Heart right ventricle (tissue), 16 donors: ENCODE measurements around the gene ARHGAP11B.
"Not testable (repeated sequence)": the region's sequence is repeated elsewhere in the genome, so short reads cannot be mapped to it uniquely, and the experiment has no call there.

Source experiments
- ATAC-seq, 8 donors: fragments of 200-7000 bp; cut with Tn5 transposase; one replicate each; pipeline ENCODE4 v1.9.1; 2020; ENCODE audit warnings: mild to moderate bottlenecking in 8 of 8, moderate library complexity in 8 of 8, moderate number of reproducible peaks in 1 of 8
- DNase-seq, 2 donors: peaks; one replicate each; pipeline ENCODE4 v3.0.0-alpha.2; 2020
- H3K27ac ChIP-seq, 10 donors: fragments of 200-600 bp; sonication (generic) in 2 of 10; one replicate each; pipeline versions ENCODE4 v1.5.0 to v1.8.0; 2020 to 2022; ENCODE audit warnings: mild to moderate bottlenecking in 3 of 10
- H3K27me3 ChIP-seq, 7 donors: fragments of 200-600 bp; one replicate each; pipeline ENCODE4 v1.8.0; 2021 to 2022; ENCODE audit warnings: mild to moderate bottlenecking in 2 of 7
- H3K36me3 ChIP-seq, 9 donors: fragments of 200-600 bp; sonication (generic) in 1 of 9; one replicate each; pipeline versions ENCODE4 v1.5.0 to v1.8.0; 2020 to 2022; ENCODE audit warnings: mild to moderate bottlenecking in 2 of 9
- H3K4me1 ChIP-seq, 9 donors: fragments of 200-600 bp; sonication (generic) in 1 of 9; one replicate each; pipeline versions ENCODE4 v1.5.0 to v1.8.0; 2020 to 2022; ENCODE audit warnings: mild to moderate bottlenecking in 4 of 9
- H3K4me3 ChIP-seq, 10 donors: fragments of 200-600 bp; sonication (generic) in 2 of 10; one replicate each; pipeline versions ENCODE4 v1.5.0 to v1.8.0; 2020 to 2022; ENCODE audit warnings: mild to moderate bottlenecking in 7 of 10, moderate library complexity in 2 of 10
- H3K9me3 ChIP-seq, 11 donors: fragments of 200-600 bp in 10 of 11; sonication (generic) in 2 of 11; one replicate each; pipeline versions ENCODE4 v1.5.0 to v1.8.0; 2013 to 2022; ENCODE audit warnings: mild to moderate bottlenecking in 2 of 11, control low read depth in 1 of 11, moderate library complexity in 1 of 11
- CTCF ChIP-seq, 9 donors: fragments of 200-600 bp; sonication (generic) in 2 of 9; IDR thresholded peaks; one replicate each; pipeline versions ENCODE4 v1.5.0 to v1.8.0; 2021 to 2022; ENCODE audit warnings: antibody characterized with exemption in 9 of 9, mild to moderate bottlenecking in 5 of 9, moderate library complexity in 1 of 9
- WGBS, 2 donors: extraction: QIAGEN DNeasy Blood & Tissue Kit; methylation state at CpG; one replicate each; pipeline ENCODE4 v1.1.7; 2013; ENCODE audit warnings: inconsistent platforms in 1 of 2; 5-methylcytosine and 5-hydroxymethylcytosine counted together
- intact Hi-C, 10 donors: fragments of 100-400 bp; cut with DNase I; formaldehyde crosslinking; loops; one replicate each; pipeline versions ENCODE4 v1.11.1 to v1.14.2; 2022
- long read RNA-seq, 3 donors: library from polyadenylated mRNA; unstranded; transcript quantifications; one replicate each; pipeline ENCODE4 v2.0.0, GENCODE V29; 2020 to 2021
- donor health status: Arrhythmogenic right ventricular cardiomyopathy.
- donor health status: ischemic (EF 13 %, LVEDD 7.1; RV severe dilation, severe dysfunction).
- donor health status: healthy with polysubstance abuse.
- donor health status: DM: no; HTN: yes; CAD: no.
- donor health status: DM: no; HTN: no; CAD: no.
- donor health status: ischemic (EF 25% LVEDD 6.9; RV normal size, moderate dysfunction).
- donor health status: ischemic (EF 25% LVEDD 5.7; RV mildly dilated, moderate dysfunction).
- donor health status: healthy.
- donor health status: DM: yes; HTN: yes; CAD: no.
- donor health status: Ischemic cardiomyopathy.
- donor health status: ischemic (EF 35%, LVEDD 5.7; RV mildly dilated, moderate dysfunction).
- donor health status: nonischemic (EF 11% LVEDD 7.7; RV severe dilation, severe dysfunction).
- donor health status: DM: yes; HTN: yes; CAD: no.
- donor health status: PGD.
- donor health status: ischemic (EF 29% LVEDD 5.4; RV normal size, mild dysfunction).
- donor health status: nonischemic (EF 23%, LVEDD 6.1; RV moderate dilation, normal function).

ARHGAP11B gene
- long read RNA-seq, donor 1 = 0 reads
- long read RNA-seq, donor 2 = 0 reads
- long read RNA-seq, donor 3 = 0 reads

GRCh38 chr15:30625436-30626193 is at the start of gene ARHGAP11B:
Gene ARHGAP11B, plus strand, starts transcription at chr15:30626128.
- H3K9me3 ChIP-seq, H3K27me3 ChIP-seq, H3K36me3 ChIP-seq, intact Hi-C loops: not testable (repeated sequence)
- Histone ChIP-seq H3K27ac (peak within 1 kb of the TSS; percentile 86 to 94 (median 90)), H3K4me3 (peak within 1 kb of the TSS; percentile 33 to 71 (median 64)), H3K4me1 (peaks cover 0 to 12% (median 0%) of the 10 kb centered on the region in 9 donors)
- 0 to 1% methylated on average over 35 of the region's 35 CpGs for WGBS, 2 donors
- peak; percentile 89 to 95 for DNase-seq
- peak; percentile 96 to 99 (median 98) for ATAC-seq

GRCh38 chr15:30579394-30579970 is 46.4 kb upstream of the ARHGAP11B start:
- H3K4me1 ChIP-seq, ATAC-seq, H3K4me3 ChIP-seq, intact Hi-C loops, H3K27me3 ChIP-seq, H3K9me3 ChIP-seq, H3K27ac ChIP-seq, DNase-seq, H3K36me3 ChIP-seq: not testable (repeated sequence)
- WGBS, 2 donors = no CpG with 5 or more reads among the region's 6 CpGs

GRCh38 chr15:30580716-30581115 is 45.2 kb upstream of the ARHGAP11B start:
- H3K27me3 ChIP-seq, H3K4me1 ChIP-seq, DNase-seq, H3K9me3 ChIP-seq, H3K4me3 ChIP-seq, H3K27ac ChIP-seq, ATAC-seq, H3K36me3 ChIP-seq, intact Hi-C loops: not testable (repeated sequence)
- WGBS, 2 donors = no CpG with 5 or more reads among the region's 4 CpGs

- 20 to 35% methylated on average over 2 of the region's 2 CpGs for WGBS, 2 donors
- peak in 7 of 9 donors; percentile 12 to 44 (median 26) for TF ChIP-seq CTCF (IDR thresholded peaks at IDR 0.05)
- DNase-seq, intact Hi-C loops, H3K27me3 ChIP-seq, ATAC-seq, H3K9me3 ChIP-seq, H3K36me3 ChIP-seq, H3K4me1 ChIP-seq, H3K27ac ChIP-seq, H3K4me3 ChIP-seq: not testable (repeated sequence)
These were observed 27.0 kb upstream of the ARHGAP11B start for GRCh38 chr15:30598953-30599352.

- H3K9me3 ChIP-seq, H3K4me1 ChIP-seq, H3K27me3 ChIP-seq, H3K36me3 ChIP-seq, DNase-seq, H3K27ac ChIP-seq, ATAC-seq, intact Hi-C loops, H3K4me3 ChIP-seq: not testable (repeated sequence)
- WGBS, 2 donors = 96 to 100% methylated on average over 4 to 5 of the region's 8 CpGs
These were observed 22.1 kb upstream of the ARHGAP11B start, which contains the start of gene GOLGA8H for GRCh38 chr15:30603796-30604195. Gene GOLGA8H, plus strand, starts transcription at chr15:30604028. Its CDS starts 98 bp downstream, at chr15:30604126.

- intact Hi-C loops, H3K27ac ChIP-seq, H3K36me3 ChIP-seq, H3K4me1 ChIP-seq, H3K4me3 ChIP-seq, ATAC-seq, H3K9me3 ChIP-seq, DNase-seq, H3K27me3 ChIP-seq: not testable (repeated sequence)
- no CpG with 5 or more reads among the region's 6 CpGs for WGBS, 2 donors
These were observed 13.7 kb upstream of the ARHGAP11B start for GRCh38 chr15:30612271-30612670.

GRCh38 chr15:30621342-30621741 is 4.6 kb upstream of the ARHGAP11B start:
- peak in 3 of 9 donors; percentile 24 to 42 (median 32) for TF ChIP-seq CTCF (IDR thresholded peaks at IDR 0.05)
- WGBS, 2 donors = 0 to 16% methylated on average over 1 to 2 of the region's 3 CpGs
- H3K4me3 ChIP-seq, DNase-seq, H3K9me3 ChIP-seq, ATAC-seq, H3K27ac ChIP-seq, H3K27me3 ChIP-seq, H3K4me1 ChIP-seq, H3K36me3 ChIP-seq, intact Hi-C loops: not testable (repeated sequence)

GRCh38 chr15:30626194-30626565 is 252 bp downstream of the ARHGAP11B start:
- DNase-seq, intact Hi-C loops, H3K9me3 ChIP-seq, H3K36me3 ChIP-seq, H3K27me3 ChIP-seq: not testable (repeated sequence)
- ATAC-seq = peak in 2 of 8 donors; percentile 10 to 33
- Histone ChIP-seq H3K4me1 (peaks cover 0 to 12% (median 0%) of the 10 kb centered on the region in 9 donors), H3K27ac (peak overlapping the region in 7 of 10 donors; percentile 87 to 94 (median 91)), H3K4me3 (peak overlapping the region; percentile 33 to 71 (median 64))
- WGBS, 2 donors = 0 to 3% methylated on average over 9 to 12 of the region's 22 CpGs

- Histone ChIP-seq H3K27ac (peak overlapping the region in 2 of 10 donors; percentile 89 to 91), H3K4me3 (peak overlapping the region; percentile 33 to 71 (median 64)), H3K4me1 (peaks cover 0 to 12% (median 0%) of the 10 kb centered on the region in 9 donors)
- intact Hi-C loops, H3K9me3 ChIP-seq, H3K36me3 ChIP-seq, ATAC-seq, H3K27me3 ChIP-seq, DNase-seq: not testable (repeated sequence)
- WGBS, 2 donors = 1 to 2% methylated on average over 11 to 12 of the region's 20 CpGs
These were observed 704 bp downstream of the ARHGAP11B start for GRCh38 chr15:30626632-30627031.
